Measurements from ENCODE around the gene CC2D1B.
"Not testable (repeated sequence)": the region's sequence is repeated elsewhere in the genome, so short reads cannot be mapped to it uniquely, and the experiment has no call there.

The CC2D1B gene

GRCh38 chr1:52365746-52366516 is at the start of gene CC2D1B:
CC2D1B (minus strand) TSS chr1:52366205; CDS start chr1:52364620, 1,585 bp downstream.
- peak; percentile 96 for DNase-seq (ENCODE audit: low read depth)

- DNase-seq (ENCODE audit: low read depth) = no peak
These were observed 48.9 kb upstream of the CC2D1B start for GRCh38 chr1:52414942-52415341.

GRCh38 chr1:52413410-52413989 is 47.5 kb upstream of the CC2D1B start:
- no peak for DNase-seq (ENCODE audit: low read depth)

- no peak for DNase-seq (ENCODE audit: low read depth)
These were observed 39.0 kb upstream of the CC2D1B start for GRCh38 chr1:52404975-52405338.

- DNase-seq (ENCODE audit: low read depth) = peak; percentile 94
These were observed 38.3 kb upstream of the CC2D1B start, which contains the start of the genes ORC1 and PRPF38A for GRCh38 chr1:52404116-52404974. ORC1 (minus strand) TSS chr1:52404423; CDS start chr1:52402223, 2,200 bp downstream. PRPF38A (plus strand) TSS chr1:52404602; CDS start chr1:52404750, 148 bp downstream.

- no peak for DNase-seq (ENCODE audit: low read depth)
These were observed 37.6 kb upstream of the CC2D1B start for GRCh38 chr1:52403566-52404115.

GRCh38 chr1:52402860-52403240 is 36.8 kb upstream of the CC2D1B start:
- DNase-seq (ENCODE audit: low read depth) = no peak

- no peak for DNase-seq (ENCODE audit: low read depth)
These were observed 34.1 kb upstream of the CC2D1B start for GRCh38 chr1:52400131-52400530.

GRCh38 chr1:52399629-52400028 is 33.6 kb upstream of the CC2D1B start:
- no peak for DNase-seq (ENCODE audit: low read depth)

- no peak for DNase-seq (ENCODE audit: low read depth)
These were observed 27.2 kb upstream of the CC2D1B start for GRCh38 chr1:52393174-52393573.

GRCh38 chr1:52386458-52386857 is 20.5 kb upstream of the CC2D1B start:
- no peak for DNase-seq (ENCODE audit: low read depth)

GRCh38 chr1:52385376-52385775 is 19.4 kb upstream of the CC2D1B start:
- DNase-seq (ENCODE audit: low read depth) = no peak

GRCh38 chr1:52369851-52370250 is 3.8 kb upstream of the CC2D1B start:
- DNase-seq (ENCODE audit: low read depth) = not testable (repeated sequence)

- DNase-seq (ENCODE audit: low read depth) = no peak
These were observed 2.6 kb upstream of the CC2D1B start for GRCh38 chr1:52368383-52369172.

GRCh38 chr1:52367272-52367671 is 1.3 kb upstream of the CC2D1B start:
- no peak for DNase-seq (ENCODE audit: low read depth)

GRCh38 chr1:52366517-52366827 is 467 bp upstream of the CC2D1B start:
- no peak for DNase-seq (ENCODE audit: low read depth)

- no peak for DNase-seq (ENCODE audit: low read depth)
These were observed 797 bp downstream of the CC2D1B start for GRCh38 chr1:52365071-52365745.

- DNase-seq (ENCODE audit: low read depth) = no peak
These were observed 1.7 kb downstream of the CC2D1B start for GRCh38 chr1:52364235-52364839.

- DNase-seq (ENCODE audit: low read depth) = no peak
These were observed 5.4 kb downstream of the CC2D1B start for GRCh38 chr1:52360595-52360968.

GRCh38 chr1:52359676-52360594 is 6.1 kb downstream of the CC2D1B start:
- no peak for DNase-seq (ENCODE audit: low read depth)
